SK-N-SH (cell line): Measurements from ENCODE around the gene IRF3. TPM values are rescaled to one million over a fixed set of nuclear protein-coding genes. Genes with fewer than 3 reads are reported as not detected.

Experiments used
- CTCF ChIA-PET: fragments of 300-600, 350-600 bp; formaldehyde crosslinking; extraction: SDS; loops from one replicate; lab custom pipeline; 2021; lab: Yijun Ruan, JAX
- POLR2A ChIA-PET: fragments of 350-600 bp; sonication (Branson Sonifier 250); formaldehyde crosslinking; extraction: SDS; loops from one replicate; lab custom pipeline; 2020; ENCODE audit warnings: antibody characterized with exemption, inconsistent platforms; lab: Yijun Ruan, JAX
- DNase-seq: peaks from one replicate; pipeline ENCODE4 v3.0.0; 2012
- H2AFZ ChIP-seq: fragments of 200-600 bp; sonication (generic); 2 replicates; pipeline ENCODE4 v1.8.1; 2016; ENCODE audit warnings: antibody characterized with exemption, mild to moderate bottlenecking, low read depth
- H3F3A ChIP-seq: fragments of 200-600 bp; sonication (generic); replicated peaks from 2 replicates; pipeline ENCODE3; 2016; ENCODE audit warnings: antibody characterized with exemption, mild to moderate bottlenecking; ENCODE audit not compliant: insufficient read depth
- H3K27ac ChIP-seq, 2 experiments: fragments of 200-500 bp in 1 of 2; fragments of 200-600 bp in 1 of 2; sonication (Bioruptor generic) in 1 of 2; sonication (generic), shearing (Covaris generic) in 1 of 2; 2 replicates each; pipeline versions ENCODE4 v1.5.1 to v1.6.1; 2014 to 2016; ENCODE audit warnings: low read depth in 2 of 2, inconsistent platforms in 1 of 2, low read length in 1 of 2, mild to moderate bottlenecking in 1 of 2, mixed read lengths in 1 of 2
- H3K27me3 ChIP-seq: fragments of 200-600 bp; sonication (generic), shearing (Covaris generic); 2 replicates; pipeline ENCODE4 v1.6.1; 2016; ENCODE audit warnings: mixed run types; ENCODE audit not compliant: insufficient read depth
- H3K36me3 ChIP-seq, 2 experiments: fragments of 200-500 bp in 1 of 2; fragments of 200-600 bp in 1 of 2; sonication (Bioruptor generic) in 1 of 2; sonication (generic) in 1 of 2; replicated peaks in 1 of 2; 2 replicates each; pipeline versions ENCODE3 to v1.5.1; 2014 to 2016; ENCODE audit warnings: low read length in 1 of 2, mild to moderate bottlenecking in 1 of 2; ENCODE audit not compliant: insufficient read depth in 2 of 2, control insufficient read depth in 1 of 2
- H3K4me1 ChIP-seq, 2 experiments: fragments of 200-500 bp in 1 of 2; fragments of 200-600 bp in 1 of 2; sonication (Bioruptor generic) in 1 of 2; sonication (generic), shearing (Covaris generic) in 1 of 2; 2 replicates each; pipeline versions ENCODE4 v1.5.1 to v1.6.1; 2014 to 2016; ENCODE audit warnings: low read depth in 1 of 2, low read length in 1 of 2, mixed run types in 1 of 2; ENCODE audit not compliant: insufficient read depth in 2 of 2, control insufficient read depth in 1 of 2
- H3K4me2 ChIP-seq: fragments of 200-600 bp; sonication (generic), shearing (Covaris generic); 2 replicates; pipeline ENCODE4 v1.6.1; 2017; ENCODE audit warnings: mixed run types
- H3K4me3 ChIP-seq, 2 experiments: fragments of 200-500 bp in 1 of 2; fragments of 200-600 bp in 1 of 2; sonication (Bioruptor generic) in 1 of 2; sonication (generic), shearing (Covaris generic) in 1 of 2; 2 replicates each; pipeline versions ENCODE4 v1.5.1 to v1.8.1; 2014 to 2016; ENCODE audit warnings: low read depth in 2 of 2, inconsistent platforms in 1 of 2, low read length in 1 of 2, mild to moderate bottlenecking in 1 of 2, mixed read lengths in 1 of 2, moderate library complexity in 1 of 2
- H3K79me2 ChIP-seq: fragments of 200-600 bp; sonication (generic); 2 replicates; pipeline ENCODE4 v1.8.1; 2017; ENCODE audit warnings: mild to moderate bottlenecking; ENCODE audit not compliant: insufficient read depth
- H3K9ac ChIP-seq: fragments of 200-600 bp; sonication (generic); 2 replicates; pipeline ENCODE4 v1.6.1; 2017; ENCODE audit warnings: mixed run types
- H3K9me2 ChIP-seq: fragments of 200-600 bp; sonication (generic); 2 replicates; pipeline ENCODE4 v1.6.1; 2017; ENCODE audit warnings: mixed run types
- H3K9me3 ChIP-seq: fragments of 200-600 bp; sonication (generic); 2 replicates; pipeline ENCODE4 v1.6.1; 2017; ENCODE audit warnings: mixed run types, mild to moderate bottlenecking, moderate library complexity
- H4K20me1 ChIP-seq: fragments of 200-600 bp; sonication (generic); 2 replicates; pipeline ENCODE4 v1.6.1; 2017; ENCODE audit warnings: mild to moderate bottlenecking, mixed run types; ENCODE audit not compliant: insufficient read depth
- CHD2 ChIP-seq: fragments of 150-350 bp; IDR thresholded peaks from 2 replicates; pipeline ENCODE4 v1.6.1; 2018; ENCODE audit warnings: low read length; ENCODE audit not compliant: partially characterized antibody
- CTCF ChIP-seq: fragments of 200-600 bp; sonication (generic); IDR thresholded peaks from 2 replicates; pipeline ENCODE4 v1.6.1; 2017; ENCODE audit warnings: antibody characterized with exemption, mild to moderate bottlenecking, moderate library complexity
- ELF1 ChIP-seq: IDR thresholded peaks from 2 replicates; pipeline ENCODE4 v1.4.0; 2012
- EP300 ChIP-seq, 2 experiments: IDR thresholded peaks; 2 replicates each; pipeline versions ENCODE4 v1.4.0 to v1.6.1; 2012; ENCODE audit warnings: borderline replicate concordance in 1 of 2, low read depth in 1 of 2, low read length in 1 of 2
- FOSL2 ChIP-seq: IDR thresholded peaks from 2 replicates; pipeline ENCODE4 v1.4.0; 2012; ENCODE audit warnings: low read depth, mild to moderate bottlenecking, moderate library complexity, borderline replicate concordance
- GABPA ChIP-seq: IDR thresholded peaks from 2 replicates; pipeline ENCODE4 v1.4.0; 2012; ENCODE audit warnings: low read depth, mild to moderate bottlenecking
- GATA2 ChIP-seq: sonication (generic); formaldehyde crosslinking; IDR thresholded peaks from 2 replicates; pipeline ENCODE4 v1.5.0; 2020; ENCODE audit warnings: mild to moderate bottlenecking, missing genetic modification reagents
- JUND ChIP-seq: IDR thresholded peaks from 2 replicates; pipeline ENCODE4 v1.4.0; 2012
- MAX ChIP-seq: IDR thresholded peaks from 2 replicates; pipeline ENCODE4 v1.4.0; 2012; ENCODE audit warnings: low read depth
- NFIC ChIP-seq: IDR thresholded peaks from 2 replicates; pipeline ENCODE4 v1.4.0; 2012; ENCODE audit warnings: borderline replicate concordance
- PBX3 ChIP-seq: IDR thresholded peaks from 2 replicates; pipeline ENCODE4; 2012
- POLR2AphosphoS5 ChIP-seq: IDR thresholded peaks from 2 replicates; pipeline ENCODE4 v1.6.1; 2012; ENCODE audit warnings: low read depth, low read length
- RCOR1 ChIP-seq: fragments of 150-350 bp; IDR thresholded peaks from 2 replicates; pipeline ENCODE4 v1.6.1; 2017; ENCODE audit warnings: antibody characterized with exemption, low read length
- REST ChIP-seq: IDR thresholded peaks from 2 replicates; pipeline ENCODE4 v1.6.1; 2012; ENCODE audit warnings: mild to moderate bottlenecking, low read depth, low read length, moderate library complexity
- RXRA ChIP-seq: IDR thresholded peaks from 2 replicates; pipeline ENCODE4 v1.4.0; 2012; ENCODE audit warnings: low read depth, mild to moderate bottlenecking, borderline replicate concordance
- SIN3A ChIP-seq: IDR thresholded peaks from 2 replicates; pipeline ENCODE4 v1.6.1; 2012; ENCODE audit warnings: low read depth, mild to moderate bottlenecking, low read length, moderate library complexity, borderline replicate concordance
- TAF1 ChIP-seq: IDR thresholded peaks from 2 replicates; pipeline ENCODE4 v1.6.1; 2012; ENCODE audit warnings: low read depth, mild to moderate bottlenecking, low read length, moderate library complexity, borderline replicate concordance
- TCF12 ChIP-seq: IDR thresholded peaks from 2 replicates; pipeline ENCODE4 v1.4.0; 2012
- TEAD4 ChIP-seq: IDR thresholded peaks from 2 replicates; pipeline ENCODE4 v1.4.0; 2012; ENCODE audit warnings: mild to moderate bottlenecking, borderline replicate concordance; ENCODE audit not compliant: insufficient read depth
- ZBTB33 ChIP-seq: IDR thresholded peaks from 2 replicates; pipeline ENCODE4 v1.4.0; 2012; ENCODE audit warnings: low read depth, borderline replicate concordance
- WGBS: methylation state at CpG from one replicate; pipeline ENCODE4 v1.1.6; 2017; ENCODE audit warnings: low lambda C conversion rate; 5-methylcytosine and 5-hydroxymethylcytosine counted together
- polyA plus RNA-seq, 3 experiments: library from polyadenylated mRNA; depleted of rRNA; stranded (reverse); fragments of >200 nt; gene quantifications; 2 replicates each; pipeline ENCODE4 v1.2.3, GENCODE V29; 2012

IRF3 gene
- polyA plus RNA-seq, 1 of the 3 experiments (the other 2 are of a cell fraction), result 112 TPM

GRCh38 chr19:49640113-49640898 lies 25.4 kb downstream of the IRF3 start, which contains the start of gene RRAS:
RRAS (minus strand) TSS chr19:49640143; CDS start chr19:49640098, 45 bp downstream.
- Histone ChIP-seq H3K4me3 (peak within 1 kb of the TSS; percentile 64 to 87), H3K4me1 (peaks cover 14 to 32% of the 10 kb centered on the region in 2 experiments), H3K36me3 (peaks cover 6 to 7% of the 10 kb centered on the region in 2 experiments), H3K79me2 (peaks cover 54% of the 10 kb centered on the region), H3K9me3 (no peaks in the 10 kb centered on the region), H2AFZ (no peak within 1 kb of the TSS), H3K27me3 (no peaks in the 10 kb centered on the region), H3F3A (peaks cover 10% of the 10 kb centered on the region), H3K4me2 (peak within 1 kb of the TSS; percentile 97), H3K9me2 (no peaks in the 10 kb centered on the region)
- WGBS, result under 1% methylated on average over 46 of the region's 51 CpGs
- TF ChIP-seq GABPA (peak; percentile 75), TEAD4 (peak; percentile 77; the same call in 1 of the 2 replicates), RCOR1 (peak; percentile 8; the same call in 1 of the 2 replicates), POLR2AphosphoS5 (peak; percentile 59; the same call in 1 of the 2 replicates), ZBTB33 (0 out of 2 replicates have a peak, but pooled peaks have one; percentile 54), CTCF (no peak), PBX3 (no peak; the same call in 1 of the 2 replicates), MAX (peak; percentile 5), EP300 (IDR thresholded peaks at IDR 0.05; ENCODE audit: borderline replicate concordance in 1 of 2, low read depth in 1 of 2, low read length in 1 of 2) (peak in 1 of 2 experiments; percentile 71; a peak in 1 of 4 replicates), CHD2 (no peak), GATA2 (no peak), TAF1 (peak; percentile 73), NFIC (peak; percentile 76), REST (peak; percentile 64; the same call in 1 of the 2 replicates), JUND (peak; percentile 88), FOSL2 (peak; percentile 90), RXRA (peak; percentile 73; the same call in 1 of the 2 replicates), SIN3A (peak; percentile 82; the same call in 1 of the 2 replicates), ELF1 (peak; percentile 78), TCF12 (peak; percentile 57; the same call in 1 of the 2 replicates)
- TF ChIP-seq, all 33 proteins: peak for 16
- Histone ChIP-seq H4K20me1 (peaks cover 11% of the 10 kb centered on the region), H3K9ac (peak within 1 kb of the TSS; percentile 97), H3K27ac (peak within 1 kb of the TSS; percentile 99 to 100)
- peak; percentile 95 for DNase-seq
- POLR2A ChIA-PET, result interaction anchor here (0.6 to 1.3 kb wide), 10 partner anchors 8 to 210 kb away, joined by 3 to 5 read pairs (median 3); partner anchors contain the start of genes BCL2L12, CPT1C, IRF3 and NOSIP
- CTCF ChIA-PET, result interaction anchor here (0.8 to 5.2 kb wide), 4 partner anchors 32 to 70 kb away, joined by 3 to 31 read pairs (median 6); partner anchors contain the start of gene PRMT1
